CD4-positive, alpha-beta memory T cell (primary cell): ENCODE data around the gene CSRNP3. TPM values are rescaled to one million over a fixed set of nuclear protein-coding genes. Genes with fewer than 3 reads are reported as not detected.

ENCODE experiments used
- CTCF ChIA-PET: fragments of 350-600 bp; sonication (Branson Sonifier 250); formaldehyde crosslinking; loops from one replicate; lab custom pipeline; 2021; ENCODE audit warnings: inconsistent platforms; ENCODE audit not compliant: partially characterized antibody; lab: Charles Lee
- POLR2A ChIA-PET: fragments of 350-600 bp; sonication (Branson Sonifier 250); formaldehyde crosslinking; loops from one replicate; lab custom pipeline; 2021; ENCODE audit not compliant: partially characterized antibody; lab: Charles Lee
- DNase-seq, 5 donors: peaks; one replicate each; pipeline versions ENCODE4 v3.0.0 to v3.0.0-alpha.2; 2020 to 2022; ENCODE audit warnings: mixed read lengths in 1 of 5
- H3K27ac ChIP-seq: one replicate; pipeline ENCODE4 v1.7.0; 2013; ENCODE audit warnings: low read depth, low read length
- H3K27me3 ChIP-seq: 2 replicates; pipeline ENCODE4 v1.7.0; 2013; ENCODE audit warnings: mild to moderate bottlenecking, low read length, moderate library complexity; ENCODE audit not compliant: insufficient read depth
- H3K36me3 ChIP-seq: 2 replicates; pipeline ENCODE4 v1.7.0; 2013; ENCODE audit warnings: mild to moderate bottlenecking, low read length, moderate library complexity; ENCODE audit not compliant: insufficient read depth
- H3K4me1 ChIP-seq: 2 replicates; pipeline ENCODE4 v1.7.0; 2013; ENCODE audit warnings: mild to moderate bottlenecking, low read length, moderate library complexity; ENCODE audit not compliant: insufficient read depth
- H3K4me3 ChIP-seq, 2 donors: one replicate each; pipeline ENCODE4 v1.7.0; 2013; ENCODE audit warnings: low read length in 2 of 2, mild to moderate bottlenecking in 1 of 2
- H3K9me3 ChIP-seq, 2 donors: one replicate each; pipeline ENCODE4 v1.7.0; 2013; ENCODE audit warnings: low read length in 2 of 2, control low read depth in 1 of 2; ENCODE audit not compliant: control insufficient read depth in 1 of 2
- H3K27ac Mint-ChIP-seq, 7 donors: one replicate each; pipeline ENCODE4 v1.8.0; 2020 to 2021; ENCODE audit warnings: mixed read lengths in 7 of 7, mild to moderate bottlenecking in 6 of 7, inconsistent platforms in 3 of 7, moderate library complexity in 3 of 7
- H3K27me3 Mint-ChIP-seq, 2 donors: one replicate each; pipeline ENCODE4 v1.8.0; 2020 to 2021; ENCODE audit warnings: mixed read lengths in 2 of 2
- H3K36me3 Mint-ChIP-seq, 2 donors: one replicate each; pipeline ENCODE4 v1.8.0; 2020 to 2021; ENCODE audit warnings: mixed read lengths in 2 of 2, inconsistent platforms in 1 of 2, mild to moderate bottlenecking in 1 of 2
- H3K4me1 Mint-ChIP-seq, 4 donors: one replicate each; pipeline ENCODE4 v1.8.0; 2020 to 2021; ENCODE audit warnings: mixed read lengths in 4 of 4, mild to moderate bottlenecking in 1 of 4
- H3K4me3 Mint-ChIP-seq, 8 donors: one replicate each; pipeline ENCODE4 v1.8.0; 2020 to 2021; ENCODE audit warnings: mixed read lengths in 8 of 8, mild to moderate bottlenecking in 7 of 8, moderate library complexity in 6 of 8, inconsistent platforms in 3 of 8
- H3K9me3 Mint-ChIP-seq, 8 donors: one replicate each; pipeline ENCODE4 v1.8.0; 2020 to 2021; ENCODE audit warnings: mixed read lengths in 8 of 8, mild to moderate bottlenecking in 5 of 8, inconsistent platforms in 3 of 8, moderate library complexity in 1 of 8
- intact Hi-C: fragments of 100-400 bp; cut with micrococcal nuclease; formaldehyde crosslinking; loops from one replicate; pipeline ENCODE4 v1.15.1; 2023
- polyA plus RNA-seq, 2 donors: library from polyadenylated mRNA; unstranded; fragments of 300-500 nt; fragmentation: Illumina TruSeq; gene quantifications; one replicate each; pipeline ENCODE4 v1.2.3, GENCODE V29; 2021
- total RNA-seq, 2 experiments: library from RNA; stranded (reverse); gene quantifications; one replicate each; pipeline ENCODE4 v1.2.3, GENCODE V29; 2021

CSRNP3 gene
- total and polyA plus RNA-seq, 4 experiments from 2014 or later = not detected

GRCh38 chr2:165633431-165633830, 163.9 kb downstream of the CSRNP3 start:
- Histone ChIP-seq H3K27me3 (peaks cover 3% of the 10 kb centered on the region), H3K27ac (no peak overlapping the region), H3K36me3 (no peaks in the 10 kb centered on the region), H3K4me1 (no peaks in the 10 kb centered on the region), H3K9me3 (no peaks in the 10 kb centered on the region), H3K4me3 (no peak overlapping the region)
- no peaks in the 10 kb centered on the region for H3K36me3 Mint-ChIP-seq
- DNase-seq = no peak
- H3K27ac Mint-ChIP-seq = no peak overlapping the region
- intact Hi-C loops = no loop called here
- H3K4me1 Mint-ChIP-seq = peaks cover 0 to 10% (median 5%) of the 10 kb centered on the region in 4 donors
- no peaks in the 10 kb centered on the region for H3K9me3 Mint-ChIP-seq
- POLR2A ChIA-PET = no interaction called here
- CTCF ChIA-PET = no interaction called here
- H3K4me3 Mint-ChIP-seq = no peak overlapping the region
- no peaks in the 10 kb centered on the region for H3K27me3 Mint-ChIP-seq

- intact Hi-C loops = no loop called here
- no peaks in the 10 kb centered on the region for H3K9me3 ChIP-seq
Measured at GRCh38 chr2:165634282-165634681, 164.8 kb downstream of the CSRNP3 start.

GRCh38 chr2:165634855-165635254, 165.4 kb downstream of the CSRNP3 start:
- intact Hi-C loops = no loop called here
- Histone ChIP-seq H3K4me3 (no peak overlapping the region), H3K36me3 (no peaks in the 10 kb centered on the region), H3K27me3 (peaks cover 3% of the 10 kb centered on the region), H3K27ac (no peak overlapping the region), H3K4me1 (no peaks in the 10 kb centered on the region), H3K9me3 (no peaks in the 10 kb centered on the region)
- Mint-ChIP-seq H3K4me3 (no peak overlapping the region), H3K9me3 (no peaks in the 10 kb centered on the region), H3K4me1 (peaks cover 0 to 7% (median 5%) of the 10 kb centered on the region in 4 donors), H3K36me3 (no peaks in the 10 kb centered on the region), H3K27me3 (no peaks in the 10 kb centered on the region), H3K27ac (no peak overlapping the region)
- no peak for DNase-seq
- ChIA-PET POLR2A (no interaction called here), CTCF (no interaction called here)

More at GRCh38 chr2:165634282-165634681, 164.8 kb downstream of the CSRNP3 start:
- no peak overlapping the region for H3K4me3 ChIP-seq
- H3K36me3 Mint-ChIP-seq = no peaks in the 10 kb centered on the region
- no peaks in the 10 kb centered on the region for H3K4me1 ChIP-seq
- ChIA-PET CTCF (no interaction called here), POLR2A (no interaction called here)
- H3K9me3 Mint-ChIP-seq = no peaks in the 10 kb centered on the region
- no peaks in the 10 kb centered on the region for H3K36me3 ChIP-seq
- H3K27me3 Mint-ChIP-seq = no peaks in the 10 kb centered on the region
- peaks cover 3% of the 10 kb centered on the region for H3K27me3 ChIP-seq
- peaks cover 0 to 10% (median 5%) of the 10 kb centered on the region in 4 donors for H3K4me1 Mint-ChIP-seq
- H3K27ac Mint-ChIP-seq = no peak overlapping the region
- no peak overlapping the region for H3K4me3 Mint-ChIP-seq
- no peak overlapping the region for H3K27ac ChIP-seq
- no peak for DNase-seq

GRCh38 chr2:165635532-165635931, 166.0 kb downstream of the CSRNP3 start:
- Histone ChIP-seq H3K4me3 (no peak overlapping the region), H3K4me1 (no peaks in the 10 kb centered on the region), H3K36me3 (no peaks in the 10 kb centered on the region), H3K27me3 (peaks cover 3% of the 10 kb centered on the region), H3K9me3 (no peaks in the 10 kb centered on the region), H3K27ac (no peak overlapping the region)
- CTCF ChIA-PET = no interaction called here
- no peak for DNase-seq
- Mint-ChIP-seq H3K36me3 (no peaks in the 10 kb centered on the region), H3K9me3 (no peaks in the 10 kb centered on the region), H3K4me3 (no peak overlapping the region), H3K27ac (no peak overlapping the region), H3K27me3 (no peaks in the 10 kb centered on the region), H3K4me1 (peaks cover 0 to under 1% (median under 1%) of the 10 kb centered on the region in 4 donors)
- intact Hi-C loops = no loop called here
- POLR2A ChIA-PET = no interaction called here

- no peaks in the 10 kb centered on the region for H3K27me3 ChIP-seq
- no peak overlapping the region for H3K4me3 ChIP-seq
- intact Hi-C loops = no loop called here
- ChIA-PET POLR2A (no interaction called here), CTCF (no interaction called here)
- H3K27me3 Mint-ChIP-seq = no peaks in the 10 kb centered on the region
- H3K9me3 Mint-ChIP-seq = no peaks in the 10 kb centered on the region
- no peaks in the 10 kb centered on the region for H3K9me3 ChIP-seq
- DNase-seq = no peak
- no peaks in the 10 kb centered on the region for H3K36me3 ChIP-seq
- H3K27ac Mint-ChIP-seq = no peak overlapping the region
- no peak overlapping the region for H3K4me3 Mint-ChIP-seq
- no peaks in the 10 kb centered on the region for H3K4me1 Mint-ChIP-seq
- H3K36me3 Mint-ChIP-seq = no peaks in the 10 kb centered on the region
- no peaks in the 10 kb centered on the region for H3K4me1 ChIP-seq
- H3K27ac ChIP-seq = no peak overlapping the region
Measured at GRCh38 chr2:165636959-165637358, 167.5 kb downstream of the CSRNP3 start.

GRCh38 chr2:165637396-165637795, 167.9 kb downstream of the CSRNP3 start:
- Mint-ChIP-seq H3K4me3 (no peak overlapping the region), H3K4me1 (no peaks in the 10 kb centered on the region), H3K27ac (no peak overlapping the region), H3K36me3 (no peaks in the 10 kb centered on the region), H3K9me3 (no peaks in the 10 kb centered on the region), H3K27me3 (no peaks in the 10 kb centered on the region)
- Histone ChIP-seq H3K36me3 (no peaks in the 10 kb centered on the region), H3K27ac (no peak overlapping the region), H3K4me1 (no peaks in the 10 kb centered on the region), H3K27me3 (no peaks in the 10 kb centered on the region), H3K9me3 (no peaks in the 10 kb centered on the region), H3K4me3 (no peak overlapping the region)
- CTCF ChIA-PET = no interaction called here
- intact Hi-C loops = no loop called here
- DNase-seq = no peak
- POLR2A ChIA-PET = no interaction called here

- H3K4me1 ChIP-seq = no peaks in the 10 kb centered on the region
- Mint-ChIP-seq H3K27ac (no peak overlapping the region), H3K9me3 (no peaks in the 10 kb centered on the region), H3K27me3 (peaks cover 0 to 2% of the 10 kb centered on the region in 2 donors), H3K4me1 (no peaks in the 10 kb centered on the region), H3K4me3 (no peak overlapping the region), H3K36me3 (no peaks in the 10 kb centered on the region)
- intact Hi-C loops = no loop called here
- ChIA-PET POLR2A (no interaction called here), CTCF (no interaction called here)
- no peak overlapping the region for H3K4me3 ChIP-seq
- no peak for DNase-seq
- H3K36me3 ChIP-seq = no peaks in the 10 kb centered on the region
- no peaks in the 10 kb centered on the region for H3K9me3 ChIP-seq
- H3K27me3 ChIP-seq = no peaks in the 10 kb centered on the region
- no peak overlapping the region for H3K27ac ChIP-seq
Measured at GRCh38 chr2:165639504-165639903, 170.0 kb downstream of the CSRNP3 start.
